Measurements from ENCODE around the gene NCAM1.

Gene NCAM1

DNA sequence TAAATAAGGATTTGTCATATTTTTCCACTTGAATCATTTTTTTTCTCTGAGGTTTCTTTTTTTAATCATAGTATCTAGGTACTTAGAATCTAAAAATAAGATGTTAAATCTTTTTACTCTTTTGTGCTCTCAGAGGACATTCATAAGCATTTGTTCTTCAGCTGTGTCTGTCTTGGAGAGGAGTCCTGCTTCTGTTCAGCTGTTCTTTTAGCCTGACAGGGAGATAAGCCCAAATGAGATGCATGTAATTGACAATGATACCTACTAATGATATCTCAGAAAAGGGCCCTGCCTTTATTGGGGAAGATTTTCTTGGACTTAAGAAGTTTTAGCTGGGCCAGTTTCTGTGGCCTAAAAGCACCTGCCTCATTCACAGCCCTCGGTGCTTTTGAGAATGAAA, 156.9 kb downstream of the NCAM1 start:
- no peak overlapping the region for H3K4me3 ChIP-seq (ENCODE audit: low read depth, low read length)

DNA sequence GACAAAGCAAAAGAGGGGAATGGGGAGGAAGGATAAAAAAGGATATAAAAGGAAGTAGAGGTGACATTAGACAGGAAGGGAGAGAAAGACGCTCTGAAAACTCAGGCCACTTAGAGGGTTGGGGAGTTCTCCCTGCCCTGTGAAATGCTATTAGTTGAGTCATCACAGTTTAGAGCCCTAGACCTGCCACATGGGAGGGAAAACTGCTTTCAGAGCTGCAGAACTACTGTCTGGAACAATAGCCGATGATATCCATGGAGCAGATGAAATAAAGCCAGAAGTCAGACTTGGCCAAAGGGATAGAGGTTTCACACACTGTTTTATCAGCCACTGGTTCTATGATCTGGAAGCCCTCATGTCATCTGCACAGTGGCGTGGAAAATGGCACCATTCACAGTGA, 157.9 kb downstream of the NCAM1 start:
- TF ChIP-seq, protein P1, sequence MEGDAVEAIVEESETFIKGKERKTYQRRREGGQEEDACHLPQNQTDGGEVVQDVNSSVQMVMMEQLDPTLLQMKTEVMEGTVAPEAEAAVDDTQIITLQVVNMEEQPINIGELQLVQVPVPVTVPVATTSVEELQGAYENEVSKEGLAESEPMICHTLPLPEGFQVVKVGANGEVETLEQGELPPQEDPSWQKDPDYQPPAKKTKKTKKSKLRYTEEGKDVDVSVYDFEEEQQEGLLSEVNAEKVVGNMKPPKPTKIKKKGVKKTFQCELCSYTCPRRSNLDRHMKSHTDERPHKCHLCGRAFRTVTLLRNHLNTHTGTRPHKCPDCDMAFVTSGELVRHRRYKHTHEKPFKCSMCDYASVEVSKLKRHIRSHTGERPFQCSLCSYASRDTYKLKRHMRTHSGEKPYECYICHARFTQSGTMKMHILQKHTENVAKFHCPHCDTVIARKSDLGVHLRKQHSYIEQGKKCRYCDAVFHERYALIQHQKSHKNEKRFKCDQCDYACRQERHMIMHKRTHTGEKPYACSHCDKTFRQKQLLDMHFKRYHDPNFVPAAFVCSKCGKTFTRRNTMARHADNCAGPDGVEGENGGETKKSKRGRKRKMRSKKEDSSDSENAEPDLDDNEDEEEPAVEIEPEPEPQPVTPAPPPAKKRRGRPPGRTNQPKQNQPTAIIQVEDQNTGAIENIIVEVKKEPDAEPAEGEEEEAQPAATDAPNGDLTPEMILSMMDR (IDR thresholded peaks at IDR 0.05; ENCODE audit: low read depth, low read length) = no peak
- DNase-seq = no peak
- Histone ChIP-seq H3K27me3 (ENCODE audit: insufficient read depth, low read depth, severe bottlenecking) (no peaks in the 10 kb centered on the region), H3K27ac (no peak overlapping the region), H3K9me3 (ENCODE audit: severe bottlenecking) (no peaks in the 10 kb centered on the region), H3K4me3 (ENCODE audit: low read depth, low read length) (no peak overlapping the region), H3K36me3 (no peaks in the 10 kb centered on the region)

More for the DNA sequence above, 156.9 kb downstream of the NCAM1 start:
- H3K27ac ChIP-seq = no peak overlapping the region
- TF ChIP-seq, protein P1 (IDR thresholded peaks at IDR 0.05; ENCODE audit: low read depth, low read length) = no peak
- no peak for DNase-seq
- H3K9me3 ChIP-seq (ENCODE audit: severe bottlenecking) = no peaks in the 10 kb centered on the region
- H3K36me3 ChIP-seq = no peaks in the 10 kb centered on the region
- no peaks in the 10 kb centered on the region for H3K27me3 ChIP-seq (ENCODE audit: insufficient read depth, low read depth, severe bottlenecking)

DNA sequence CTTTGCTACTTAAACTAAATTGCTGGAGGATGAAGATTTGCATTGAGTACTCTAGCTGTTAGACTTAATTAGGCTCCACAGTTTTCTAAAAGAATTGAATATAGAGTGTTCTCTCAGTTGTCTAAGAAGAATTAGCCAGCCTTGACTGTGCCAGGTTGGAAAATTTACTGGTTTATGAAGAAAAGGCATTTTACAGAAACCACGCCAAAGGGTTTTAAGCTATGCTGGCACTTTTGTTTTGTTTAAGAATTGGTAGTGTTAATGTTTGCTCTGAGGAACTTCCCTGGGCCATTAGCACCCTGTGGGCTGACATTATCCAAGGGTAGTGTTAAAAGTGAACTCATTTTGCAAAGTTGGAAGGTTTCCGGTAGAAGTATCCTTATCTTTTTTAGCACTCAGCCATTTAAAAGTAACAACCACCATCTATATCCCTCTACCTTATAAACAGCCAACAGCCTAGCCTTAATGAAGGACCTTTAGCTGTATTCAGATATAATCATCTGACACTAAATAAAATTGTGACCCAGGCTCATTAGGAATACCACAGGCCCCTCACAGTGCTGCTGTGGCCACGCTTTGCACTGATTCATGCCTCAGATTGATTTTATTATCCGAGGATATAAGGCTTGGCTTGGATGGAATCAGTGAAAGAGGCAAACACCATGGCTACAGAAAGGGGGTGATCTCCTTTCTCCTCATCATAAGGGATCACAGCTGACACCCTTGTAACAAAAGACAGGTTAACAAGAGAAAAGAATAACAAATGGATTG, 158.9 kb downstream of the NCAM1 start:
- Histone ChIP-seq H3K4me3 (ENCODE audit: low read depth, low read length) (no peak overlapping the region), H3K36me3 (no peaks in the 10 kb centered on the region), H3K27ac (no peak overlapping the region), H3K27me3 (ENCODE audit: insufficient read depth, low read depth, severe bottlenecking) (no peaks in the 10 kb centered on the region), H3K9me3 (ENCODE audit: severe bottlenecking) (no peaks in the 10 kb centered on the region)
- TF ChIP-seq, protein P1 (IDR thresholded peaks at IDR 0.05; ENCODE audit: low read depth, low read length) = no peak
- no peak for DNase-seq

DNA sequence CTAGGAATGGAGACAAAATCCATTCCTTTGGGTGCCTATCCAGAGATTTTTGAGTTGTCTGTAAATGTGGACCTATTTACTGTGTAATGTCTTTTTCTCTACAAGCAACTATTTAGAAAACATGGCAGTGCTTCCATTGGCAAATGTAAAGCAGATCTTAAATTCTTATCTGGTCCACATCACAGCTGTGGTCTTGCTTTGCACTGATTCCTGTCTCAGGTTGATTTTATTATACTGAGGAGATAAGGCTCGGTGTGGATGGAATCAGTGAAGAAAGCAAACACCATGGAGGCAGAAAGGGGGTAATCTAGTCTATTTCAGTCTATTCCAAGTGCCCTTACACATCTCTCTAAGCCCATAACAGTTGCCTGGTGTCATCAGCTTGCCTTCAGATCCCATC, 160.5 kb downstream of the NCAM1 start:
- Histone ChIP-seq H3K27ac (no peak overlapping the region), H3K4me3 (ENCODE audit: low read depth, low read length) (no peak overlapping the region), H3K36me3 (no peaks in the 10 kb centered on the region), H3K27me3 (ENCODE audit: insufficient read depth, low read depth, severe bottlenecking) (no peaks in the 10 kb centered on the region), H3K9me3 (ENCODE audit: severe bottlenecking) (no peaks in the 10 kb centered on the region)
- DNase-seq = no peak
- TF ChIP-seq, protein P1 (IDR thresholded peaks at IDR 0.05; ENCODE audit: low read depth, low read length) = no peak

DNA sequence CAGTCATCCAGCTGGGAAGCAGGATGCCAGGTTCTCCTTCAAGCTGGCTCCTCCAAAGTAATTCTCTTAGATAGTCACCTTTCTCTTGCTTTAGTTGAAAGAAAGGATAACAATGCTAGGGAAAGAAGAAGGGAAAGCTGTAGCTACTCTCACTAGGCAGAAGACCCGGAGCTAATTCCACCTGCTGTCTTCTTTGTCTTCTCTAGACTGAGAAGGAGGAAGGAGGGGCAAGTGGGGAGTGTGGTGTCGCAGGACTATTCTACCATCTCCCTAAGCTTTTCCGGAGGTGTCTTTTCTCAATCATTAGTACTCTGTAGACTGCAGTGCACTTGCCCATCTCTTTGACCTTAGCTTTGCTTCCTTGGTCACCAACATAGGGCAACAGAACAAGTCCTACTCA, 162.8 kb downstream of the NCAM1 start:
- Histone ChIP-seq H3K36me3 (no peaks in the 10 kb centered on the region), H3K4me3 (ENCODE audit: low read depth, low read length) (no peak overlapping the region), H3K27me3 (ENCODE audit: insufficient read depth, low read depth, severe bottlenecking) (no peaks in the 10 kb centered on the region), H3K27ac (no peak overlapping the region), H3K9me3 (ENCODE audit: severe bottlenecking) (no peaks in the 10 kb centered on the region)
- DNase-seq = no peak
- TF ChIP-seq, protein P1 (IDR thresholded peaks at IDR 0.05; ENCODE audit: low read depth, low read length) = no peak

DNA sequence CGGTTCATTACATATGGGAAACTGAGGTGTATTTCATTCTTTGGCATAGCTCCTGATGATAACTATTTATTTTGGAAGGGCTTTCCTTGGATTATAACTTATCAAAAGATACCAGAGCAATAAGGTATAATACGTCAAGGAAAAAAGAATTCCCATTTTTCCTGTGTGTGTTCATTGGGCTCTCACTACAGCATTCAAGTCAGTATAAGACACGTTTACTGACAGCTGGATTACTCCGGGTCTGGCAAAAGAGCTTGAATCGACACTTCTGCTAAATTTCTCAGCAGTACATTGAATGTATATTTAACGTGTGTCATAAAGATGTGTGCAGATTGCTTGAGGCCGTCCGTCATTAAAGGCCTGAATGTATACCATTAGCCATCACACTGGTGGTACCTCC, 163.4 kb downstream of the NCAM1 start:
- TF ChIP-seq, protein P1 (IDR thresholded peaks at IDR 0.05; ENCODE audit: low read depth, low read length) = no peak
- no peaks in the 10 kb centered on the region for H3K36me3 ChIP-seq
- no peak for DNase-seq
- no peak overlapping the region for H3K27ac ChIP-seq
- H3K9me3 ChIP-seq (ENCODE audit: severe bottlenecking) = no peaks in the 10 kb centered on the region
- H3K4me3 ChIP-seq (ENCODE audit: low read depth, low read length) = no peak overlapping the region
- no peaks in the 10 kb centered on the region for H3K27me3 ChIP-seq (ENCODE audit: insufficient read depth, low read depth, severe bottlenecking)

Data from WERI-Rb-1 (cell line).